Subcutaneous adipose tissue (tissue), 4 donors: Measurements from ENCODE around the gene RCAN2. TPM values are rescaled to one million over a fixed set of nuclear protein-coding genes. Genes with fewer than 3 reads are reported as not detected.

Experiments used
- total RNA-seq, 4 donors: library from RNA; depleted of rRNA; stranded (reverse); fragments of >200 nt; gene quantifications; one replicate each; pipeline ENCODE4 v1.1.0, GENCODE V29; 2016
- TF ChIP-seq, protein P1 (sequence below): fragments of 450-650 bp; IDR thresholded peaks from one replicate; pipeline ENCODE4 v1.5.1; 2016; ENCODE audit warnings: low read depth, mild to moderate bottlenecking, control low read depth, antibody characterized with exemption, moderate library complexity

Gene RCAN2
- total RNA-seq, 4 donors from 2014 or later = 8.8 to 17.2 (median 13.7) TPM

DNA sequence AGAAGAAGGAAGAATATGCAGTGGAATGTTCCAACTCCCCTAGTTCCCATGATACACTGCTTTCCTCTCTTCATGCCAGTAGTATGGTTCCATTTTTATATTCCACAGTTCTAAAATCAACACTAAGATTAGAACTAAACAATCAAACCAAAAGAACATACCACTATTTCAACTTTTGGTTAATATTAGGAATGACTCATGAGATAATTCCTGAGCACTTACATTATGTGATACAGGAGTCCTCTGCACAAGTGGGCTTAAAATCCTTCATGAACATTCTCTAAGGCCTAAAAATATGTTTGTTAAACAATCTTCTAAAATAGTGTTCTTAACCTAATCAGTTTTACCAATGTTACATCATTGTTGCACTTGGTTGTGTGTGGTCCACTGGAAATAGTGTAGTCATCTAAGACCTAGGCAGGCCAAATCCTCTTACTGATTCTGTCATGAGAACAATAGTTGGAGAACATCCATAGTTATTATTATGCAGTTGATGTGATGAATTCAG is 30.3 kb upstream of the RCAN2 start:
- TF ChIP-seq, protein P1, sequence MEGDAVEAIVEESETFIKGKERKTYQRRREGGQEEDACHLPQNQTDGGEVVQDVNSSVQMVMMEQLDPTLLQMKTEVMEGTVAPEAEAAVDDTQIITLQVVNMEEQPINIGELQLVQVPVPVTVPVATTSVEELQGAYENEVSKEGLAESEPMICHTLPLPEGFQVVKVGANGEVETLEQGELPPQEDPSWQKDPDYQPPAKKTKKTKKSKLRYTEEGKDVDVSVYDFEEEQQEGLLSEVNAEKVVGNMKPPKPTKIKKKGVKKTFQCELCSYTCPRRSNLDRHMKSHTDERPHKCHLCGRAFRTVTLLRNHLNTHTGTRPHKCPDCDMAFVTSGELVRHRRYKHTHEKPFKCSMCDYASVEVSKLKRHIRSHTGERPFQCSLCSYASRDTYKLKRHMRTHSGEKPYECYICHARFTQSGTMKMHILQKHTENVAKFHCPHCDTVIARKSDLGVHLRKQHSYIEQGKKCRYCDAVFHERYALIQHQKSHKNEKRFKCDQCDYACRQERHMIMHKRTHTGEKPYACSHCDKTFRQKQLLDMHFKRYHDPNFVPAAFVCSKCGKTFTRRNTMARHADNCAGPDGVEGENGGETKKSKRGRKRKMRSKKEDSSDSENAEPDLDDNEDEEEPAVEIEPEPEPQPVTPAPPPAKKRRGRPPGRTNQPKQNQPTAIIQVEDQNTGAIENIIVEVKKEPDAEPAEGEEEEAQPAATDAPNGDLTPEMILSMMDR = no peak

DNA sequence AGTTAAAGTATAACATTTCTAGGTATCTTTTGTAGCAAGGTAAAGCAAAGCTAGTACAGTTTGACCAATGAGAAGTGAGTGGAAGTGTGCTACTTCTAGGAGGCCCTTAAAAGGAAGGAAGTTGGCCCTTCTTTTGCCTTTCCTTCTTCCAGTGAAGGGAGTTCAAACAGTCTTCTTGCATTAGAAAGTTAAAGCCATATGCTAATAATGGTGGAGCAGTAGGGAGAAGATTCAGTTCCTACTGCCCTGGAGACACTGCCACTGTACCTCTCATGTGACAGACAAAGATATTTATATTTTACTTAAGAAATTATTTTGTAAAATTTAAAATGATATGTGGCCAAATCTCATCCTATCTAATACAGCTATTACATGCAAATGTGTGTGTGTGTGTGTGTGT is 26.0 kb upstream of the RCAN2 start:
- TF ChIP-seq, protein P1 = no peak

DNA sequence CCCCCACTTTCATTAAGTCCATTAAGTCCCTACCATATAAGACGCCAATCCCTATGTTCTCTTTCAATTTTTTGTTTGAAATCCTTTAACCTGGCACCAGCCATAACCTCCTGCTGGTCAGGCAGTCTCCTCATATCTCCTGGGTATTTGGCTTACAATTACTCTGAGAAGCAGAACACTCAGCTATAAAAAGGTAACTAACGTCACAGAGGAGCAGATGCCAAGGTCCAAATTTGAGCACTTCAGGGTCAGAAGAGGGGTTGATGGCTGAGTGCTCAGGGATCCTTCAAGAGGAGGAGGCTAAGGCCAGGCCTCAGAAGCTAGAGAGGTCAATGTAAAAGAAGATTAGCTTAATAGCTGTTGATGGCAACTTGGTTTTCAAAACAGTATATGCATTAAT is 22.3 kb upstream of the RCAN2 start:
- TF ChIP-seq, protein P1 = no peak

DNA sequence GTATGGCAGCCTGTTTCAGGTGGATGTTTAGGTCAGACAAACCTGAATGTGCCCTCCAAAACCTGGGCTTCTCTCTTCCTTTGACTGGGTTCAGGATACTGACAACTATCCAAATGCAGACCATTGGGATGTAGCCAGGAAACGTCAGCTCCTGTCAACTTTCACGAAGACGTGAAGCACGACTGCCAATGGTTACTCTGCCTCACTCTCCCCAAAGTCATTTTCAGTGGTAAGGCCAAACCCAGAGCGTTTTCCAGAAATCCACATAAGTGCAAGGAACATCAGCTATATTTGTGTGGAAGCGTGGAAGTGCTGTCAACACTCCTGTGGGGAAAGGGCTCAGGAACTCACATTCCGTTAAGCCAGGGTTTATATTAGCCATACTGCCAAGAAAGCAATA is 20.1 kb upstream of the RCAN2 start:
- TF ChIP-seq, protein P1 = no peak

DNA sequence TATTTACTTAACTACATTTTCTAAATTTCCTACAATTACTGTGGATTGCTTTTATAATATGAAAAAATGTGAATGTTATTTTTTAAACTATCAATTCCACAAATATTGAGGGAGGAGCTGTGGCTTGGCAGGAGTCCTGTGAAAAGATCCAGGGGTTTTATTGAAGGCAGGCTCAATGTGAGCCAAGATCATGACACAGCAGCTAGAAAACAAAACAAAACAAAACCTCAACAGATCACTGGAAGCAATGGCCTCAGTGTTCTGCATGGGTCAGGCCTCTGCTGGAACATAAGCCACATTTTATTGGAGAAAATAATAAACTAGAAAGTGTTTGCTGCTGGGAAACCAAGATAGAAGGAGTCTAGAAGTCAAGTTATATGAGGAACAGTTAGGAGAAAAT is 19.4 kb upstream of the RCAN2 start:
- TF ChIP-seq, protein P1 = no peak

DNA sequence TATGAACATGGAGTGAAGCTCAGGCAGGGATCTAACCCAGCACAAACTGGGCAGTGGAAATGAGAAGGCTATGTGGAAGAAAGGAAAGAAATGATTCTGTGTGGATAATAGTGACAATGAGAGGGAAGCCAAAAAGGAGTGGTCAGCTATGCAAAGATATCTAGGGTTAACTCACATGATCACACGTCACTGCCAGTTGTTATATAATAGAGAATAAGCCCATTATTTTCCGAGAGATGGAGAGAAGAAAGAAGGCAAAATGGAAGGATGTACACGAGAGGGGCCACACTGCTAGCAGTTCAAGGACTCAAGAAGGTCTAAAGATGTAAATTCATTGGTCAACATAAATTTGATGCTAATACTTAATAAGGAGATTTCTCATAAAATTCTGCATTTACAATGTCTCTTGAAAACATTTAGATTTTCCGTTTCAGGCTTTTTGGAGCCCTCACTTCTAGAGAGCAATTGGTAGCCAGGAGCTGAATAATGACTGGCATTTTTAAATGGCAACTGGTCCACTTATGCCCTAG is 18.8 kb upstream of the RCAN2 start:
- TF ChIP-seq, protein P1 = no peak

DNA sequence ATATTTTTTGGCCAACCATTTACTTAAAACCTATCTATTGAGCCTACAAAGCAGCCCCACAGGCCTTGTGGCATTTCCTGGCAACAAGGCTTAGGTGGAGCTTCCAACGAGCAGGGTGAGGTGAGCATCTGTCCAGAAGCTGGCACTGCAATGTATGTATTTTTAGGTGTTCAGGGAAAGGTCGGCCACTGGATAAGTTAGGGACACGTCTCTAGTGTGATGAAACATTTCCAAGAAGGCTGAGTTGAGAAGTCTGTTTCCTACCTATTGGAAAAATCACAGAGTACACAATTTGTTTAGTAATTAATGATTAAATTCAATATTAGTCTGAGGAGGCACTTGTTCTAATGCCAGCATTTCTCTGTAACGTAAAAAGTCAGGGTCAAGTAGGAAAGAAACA is 17.8 kb upstream of the RCAN2 start:
- TF ChIP-seq, protein P1 = no peak
